Forelimb muscle (tissue), 1 donor: ENCODE data around the gene CFAP46. TPM values are rescaled to one million over a fixed set of nuclear protein-coding genes. Genes with fewer than 3 reads are reported as not detected.
"Not testable (repeated sequence)": the region's sequence is repeated elsewhere in the genome, so short reads cannot be mapped to it uniquely, and the experiment has no call there.

Experiments used
- DNase-seq: peaks from one replicate; pipeline ENCODE4 v3.0.0-alpha.2; 2013; ENCODE audit warnings: low read depth
- polyA plus RNA-seq: library from polyadenylated mRNA; unstranded; fragments of 120-200 nt; gene quantifications from one replicate; pipeline ENCODE4 v1.2.1, GENCODE V29; 2013; ENCODE audit not compliant: insufficient read length

CFAP46 gene
- polyA plus RNA-seq, 1 donor: 0.24 TPM

GRCh38 chr10:132774902-132775863 lies 167.2 kb downstream of the CFAP46 start:
- DNase-seq: no peak

DNA sequence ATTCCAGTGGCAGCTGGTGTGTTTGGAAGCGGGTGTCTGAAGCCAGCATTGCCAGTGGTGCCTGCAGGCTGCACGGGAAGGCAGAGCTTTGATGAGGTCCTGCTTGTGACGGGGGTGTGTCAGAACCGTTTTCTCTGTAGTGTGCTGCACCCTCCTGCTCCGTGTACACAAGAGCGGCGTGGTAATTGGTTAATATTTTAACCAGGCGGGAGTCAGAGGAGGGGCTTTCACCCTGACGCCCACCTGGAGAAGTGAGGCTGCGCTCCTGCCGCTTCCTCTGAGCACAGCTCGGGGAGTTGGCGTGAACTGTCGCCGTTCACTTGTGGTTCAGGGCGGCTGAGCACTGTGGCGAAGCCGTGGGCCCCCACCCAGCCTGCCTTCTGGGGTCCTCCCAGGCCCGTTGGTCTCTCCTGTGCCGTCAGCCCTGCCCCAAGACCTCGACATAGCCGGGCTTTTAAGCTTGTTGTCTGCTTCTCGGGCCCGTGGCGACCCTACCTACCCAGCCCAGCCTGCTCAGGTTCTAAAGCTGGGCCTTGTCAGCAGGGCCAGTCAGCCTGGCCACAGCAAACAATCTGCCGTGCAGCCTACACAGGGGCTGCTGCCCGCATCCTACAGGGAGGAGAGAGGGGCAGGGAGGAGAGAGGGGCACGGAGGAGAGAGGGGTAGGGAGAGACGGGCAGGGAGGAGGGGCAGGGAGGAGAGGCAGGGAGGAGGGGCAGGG lies 168.0 kb downstream of the CFAP46 start:
- DNase-seq: no peak

DNA sequence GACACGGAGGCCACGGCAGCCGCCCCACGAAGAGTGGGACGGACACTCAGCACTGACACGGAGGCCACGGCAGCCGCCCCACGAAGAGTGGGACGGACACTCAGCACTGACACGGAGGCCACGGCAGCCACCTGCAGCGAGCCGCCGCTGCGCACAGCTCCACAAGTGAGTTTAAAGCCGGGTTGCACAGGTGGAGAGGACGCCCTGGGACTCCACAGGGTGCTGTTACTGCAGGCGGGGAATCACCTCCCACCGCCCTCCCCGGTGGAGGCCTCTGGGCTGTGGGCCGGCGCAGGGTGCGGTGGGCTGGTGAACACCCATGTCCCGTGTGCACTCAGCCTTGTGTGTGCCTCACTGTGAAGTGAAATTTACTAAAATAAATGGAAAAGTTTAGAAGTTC lies 169.6 kb downstream of the CFAP46 start:
- not testable (repeated sequence) for DNase-seq

GRCh38 chr10:132770061-132771021 lies 172.0 kb downstream of the CFAP46 start:
- DNase-seq: no peak

GRCh38 chr10:132768346-132769248 lies 173.8 kb downstream of the CFAP46 start:
- no peak for DNase-seq

- no peak for DNase-seq
Measured at GRCh38 chr10:132766291-132766690, 176.1 kb downstream of the CFAP46 start.

DNA sequence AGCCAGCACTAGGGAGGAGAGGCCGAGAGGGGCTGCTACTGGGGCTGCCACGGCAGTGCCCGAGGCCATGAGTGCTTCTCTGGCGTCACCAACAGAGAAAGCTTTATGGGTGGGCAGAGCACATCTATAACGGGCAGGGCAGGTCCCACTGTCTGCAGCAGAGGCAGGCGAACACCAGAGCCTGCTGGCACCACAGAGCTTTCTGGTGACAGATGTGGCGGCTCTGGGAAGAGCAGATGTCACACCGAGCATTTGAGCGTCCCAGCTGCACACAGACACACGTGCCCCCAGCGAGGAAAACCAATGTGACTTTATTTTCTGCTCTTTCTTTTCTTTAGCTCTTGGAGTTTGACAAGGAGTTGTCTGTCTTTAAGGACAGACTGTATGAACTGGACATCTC lies 176.9 kb downstream of the CFAP46 start:
- no peak for DNase-seq

GRCh38 chr10:132764108-132764507 lies 178.3 kb downstream of the CFAP46 start:
- no peak for DNase-seq

- no peak for DNase-seq
Measured at GRCh38 chr10:132763545-132763944, 178.8 kb downstream of the CFAP46 start.

DNA sequence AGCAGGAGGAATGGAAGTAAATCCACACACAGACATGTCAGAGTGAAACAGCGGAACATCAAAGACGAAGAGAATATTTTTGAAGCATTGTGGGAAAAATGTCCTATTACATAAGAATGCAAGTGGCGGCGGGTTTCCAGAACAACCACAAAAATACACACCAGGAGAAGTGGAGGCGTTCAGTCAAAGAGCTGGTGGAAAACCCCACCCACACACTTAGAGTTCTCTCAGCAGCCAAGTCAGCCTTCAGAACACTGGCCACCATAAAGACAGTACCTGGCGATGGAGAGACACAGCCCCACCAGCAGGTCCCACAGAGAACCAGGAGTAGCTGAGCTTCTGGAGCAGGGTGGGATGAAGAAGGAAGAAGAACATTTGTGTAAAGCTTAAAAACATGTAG lies 180.1 kb downstream of the CFAP46 start:
- no peak for DNase-seq

DNA sequence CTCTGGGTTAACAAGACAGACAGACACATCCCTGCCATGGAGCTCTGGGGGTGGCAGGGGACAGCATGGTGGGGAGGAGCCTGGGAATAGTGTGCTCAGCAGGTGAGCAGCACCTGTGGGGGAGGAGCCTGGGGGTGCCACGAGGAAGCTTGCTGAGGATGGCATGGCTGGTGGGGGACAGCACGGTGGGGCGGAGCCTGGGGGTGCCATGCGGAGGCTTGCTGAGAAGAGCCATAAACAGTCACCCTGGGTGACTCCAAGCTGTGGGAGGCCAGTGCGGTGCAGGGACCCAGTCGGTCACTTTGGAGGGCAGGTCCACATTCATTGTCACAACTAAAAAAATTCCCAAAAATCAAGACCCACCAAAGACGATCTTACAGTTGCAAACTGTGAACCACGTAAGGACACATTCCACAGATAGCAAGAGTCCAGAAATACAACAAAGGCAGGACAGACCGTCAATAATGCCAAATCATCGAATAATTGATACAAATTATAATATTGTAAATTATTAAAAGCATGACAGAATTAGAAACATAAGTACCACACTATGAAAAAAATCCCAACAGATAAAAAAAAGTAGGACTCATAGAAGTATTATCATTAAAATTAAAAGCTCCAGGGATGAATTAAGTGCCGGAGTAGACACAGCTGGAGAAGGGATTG lies 180.8 kb downstream of the CFAP46 start:
- no peak for DNase-seq

DNA sequence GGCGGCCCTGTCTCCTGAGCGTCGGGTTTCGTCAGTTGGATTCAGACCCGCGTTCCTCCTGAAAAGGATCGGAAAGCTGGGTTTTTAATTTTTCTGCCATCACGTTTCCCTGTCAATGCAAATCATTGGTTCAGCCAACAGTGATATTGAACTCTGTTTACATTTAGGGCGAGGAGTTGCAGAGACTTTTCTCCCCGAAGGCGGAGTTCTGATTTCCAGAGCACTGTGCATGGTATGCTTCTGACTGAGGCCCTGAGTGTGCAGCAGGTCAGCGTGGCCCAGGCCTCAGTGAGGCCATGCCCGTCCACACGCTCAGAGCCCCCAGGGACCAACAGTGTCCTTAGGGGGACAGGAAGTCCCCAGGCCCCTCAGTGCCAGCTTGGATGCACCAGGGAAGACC lies 183.5 kb downstream of the CFAP46 start:
- DNase-seq: no peak

Other genes with a start within 250 kb of the CFAP46 start
- 2.6 TPM for gene NKX6-2, start 156.4 kb downstream of the CFAP46 start, polyA plus RNA-seq
- gene ADGRA1, start 145.4 kb upstream of the CFAP46 start, polyA plus RNA-seq: 2.5 TPM
- gene KNDC1, start 217.6 kb upstream of the CFAP46 start, polyA plus RNA-seq: 6.6 TPM